Tibial artery (tissue), 4 donors: ENCODE results near the gene TES.
A peak's percentile ranks its signal among the peaks of the same experiment; 100 is the strongest.

Experiments
- DNase-seq, 2 donors: peaks; one replicate each; pipeline ENCODE4 v3.0.0-alpha.2; 2019
- H3K27ac ChIP-seq, 2 donors: fragments of 200-600 bp; sonication (generic) in 1 of 2; 1 replicate in 1 of 2; 2 replicates in 1 of 2; pipeline ENCODE4 v1.5.1; 2018 to 2019; ENCODE audit warnings: mild to moderate bottlenecking in 1 of 2
- H3K27me3 ChIP-seq, 2 donors: fragments of 200-600 bp; sonication (generic) in 1 of 2; one replicate each; pipeline versions ENCODE4 v1.5.1 to v1.6.0; 2016 to 2019
- H3K36me3 ChIP-seq, 3 donors: fragments of 200-600 bp; sonication (generic) in 2 of 3; one replicate each; pipeline ENCODE4 v1.5.1; 2016 to 2019; ENCODE audit warnings: mild to moderate bottlenecking in 2 of 3
- H3K4me1 ChIP-seq, 4 donors: fragments of 200-600 bp; sonication (generic) in 2 of 4; 1 replicate in 3 of 4; 2 replicates in 1 of 4; pipeline ENCODE4 v1.5.1; 2016 to 2019
- H3K4me3 ChIP-seq, 2 donors: fragments of 200-600 bp; sonication (generic) in 1 of 2; 1 replicate in 1 of 2; 2 replicates in 1 of 2; pipeline ENCODE4 v1.5.1; 2018 to 2019; ENCODE audit warnings: mild to moderate bottlenecking in 2 of 2
- H3K9me3 ChIP-seq, 3 donors: fragments of 200-600 bp; sonication (generic) in 1 of 3; one replicate each; pipeline ENCODE4 v1.5.1; 2016 to 2019
- intact Hi-C: fragments of 100-400 bp; cut with DNase I; formaldehyde crosslinking; loops from one replicate; pipeline ENCODE4 v1.15.0; 2023; ENCODE audit warnings: low total_unique reads
- TF ChIP-seq, protein P1 (sequence below), 2 experiments: fragments of 200-600 bp in 1 of 2; fragments of 450-650 bp in 1 of 2; IDR thresholded peaks; one replicate each; pipeline ENCODE4 v1.5.1; 2017 to 2019; ENCODE audit warnings: antibody characterized with exemption in 2 of 2, mild to moderate bottlenecking in 1 of 2, moderate library complexity in 1 of 2

Gene TES

DNA sequence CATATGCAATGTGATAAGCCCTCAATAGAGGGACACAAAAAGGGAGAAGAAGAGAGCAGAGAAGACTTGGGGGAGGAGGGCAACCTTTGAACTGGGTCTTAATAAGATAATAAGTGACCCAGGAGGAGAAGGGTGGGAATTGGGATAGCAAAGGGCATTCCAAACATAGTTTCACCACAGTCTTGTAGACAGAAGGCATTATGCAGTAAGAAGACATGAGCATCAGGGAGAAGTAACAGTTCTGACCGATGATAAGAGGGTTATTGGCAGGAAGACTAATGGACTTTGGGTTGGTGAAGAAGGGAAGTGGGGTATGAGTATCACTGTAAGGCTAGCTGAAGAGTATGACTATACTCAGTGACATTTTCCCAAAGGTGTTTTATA, 63.6 kb downstream of the TES start:
- intact Hi-C loops: loop anchor here (5.0 kb wide), 1 partner anchor 43 kb away; no protein-coding TSS in a partner anchor
- Histone ChIP-seq H3K27me3 (no peaks in the 10 kb centered on the region), H3K36me3 (no peaks in the 10 kb centered on the region), H3K27ac (peak overlapping the region in 1 of 2 donors; percentile 8), H3K9me3 (no peaks in the 10 kb centered on the region), H3K4me3 (no peak overlapping the region), H3K4me1 (peaks cover 0 to 62% (median 20%) of the 10 kb centered on the region in 4 donors)
- TF ChIP-seq, protein P1, sequence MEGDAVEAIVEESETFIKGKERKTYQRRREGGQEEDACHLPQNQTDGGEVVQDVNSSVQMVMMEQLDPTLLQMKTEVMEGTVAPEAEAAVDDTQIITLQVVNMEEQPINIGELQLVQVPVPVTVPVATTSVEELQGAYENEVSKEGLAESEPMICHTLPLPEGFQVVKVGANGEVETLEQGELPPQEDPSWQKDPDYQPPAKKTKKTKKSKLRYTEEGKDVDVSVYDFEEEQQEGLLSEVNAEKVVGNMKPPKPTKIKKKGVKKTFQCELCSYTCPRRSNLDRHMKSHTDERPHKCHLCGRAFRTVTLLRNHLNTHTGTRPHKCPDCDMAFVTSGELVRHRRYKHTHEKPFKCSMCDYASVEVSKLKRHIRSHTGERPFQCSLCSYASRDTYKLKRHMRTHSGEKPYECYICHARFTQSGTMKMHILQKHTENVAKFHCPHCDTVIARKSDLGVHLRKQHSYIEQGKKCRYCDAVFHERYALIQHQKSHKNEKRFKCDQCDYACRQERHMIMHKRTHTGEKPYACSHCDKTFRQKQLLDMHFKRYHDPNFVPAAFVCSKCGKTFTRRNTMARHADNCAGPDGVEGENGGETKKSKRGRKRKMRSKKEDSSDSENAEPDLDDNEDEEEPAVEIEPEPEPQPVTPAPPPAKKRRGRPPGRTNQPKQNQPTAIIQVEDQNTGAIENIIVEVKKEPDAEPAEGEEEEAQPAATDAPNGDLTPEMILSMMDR (IDR thresholded peaks at IDR 0.05): no peak
- no peak for DNase-seq

DNA sequence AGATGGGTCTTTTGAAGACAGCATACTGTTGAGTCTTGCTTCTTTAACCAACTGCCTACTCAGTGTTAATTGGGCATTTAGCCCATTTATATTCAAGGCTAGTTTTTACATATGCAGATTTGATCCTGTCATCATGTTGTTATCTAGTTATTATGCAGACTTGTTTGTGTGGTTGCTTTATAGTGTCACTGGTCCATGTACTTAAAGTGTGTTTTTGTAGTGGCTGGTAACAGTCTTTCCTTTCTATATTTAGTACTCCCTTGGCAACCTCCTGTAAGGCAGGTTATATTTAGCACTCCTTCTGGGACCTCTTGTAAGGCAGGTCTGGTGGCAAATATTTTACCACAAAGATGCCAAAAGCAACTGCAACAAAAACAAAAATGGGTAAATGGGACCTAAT, 66.7 kb downstream of the TES start:
- intact Hi-C loops: no loop called here
- H3K27ac ChIP-seq: peak overlapping the region; percentile 43 to 49

DNA sequence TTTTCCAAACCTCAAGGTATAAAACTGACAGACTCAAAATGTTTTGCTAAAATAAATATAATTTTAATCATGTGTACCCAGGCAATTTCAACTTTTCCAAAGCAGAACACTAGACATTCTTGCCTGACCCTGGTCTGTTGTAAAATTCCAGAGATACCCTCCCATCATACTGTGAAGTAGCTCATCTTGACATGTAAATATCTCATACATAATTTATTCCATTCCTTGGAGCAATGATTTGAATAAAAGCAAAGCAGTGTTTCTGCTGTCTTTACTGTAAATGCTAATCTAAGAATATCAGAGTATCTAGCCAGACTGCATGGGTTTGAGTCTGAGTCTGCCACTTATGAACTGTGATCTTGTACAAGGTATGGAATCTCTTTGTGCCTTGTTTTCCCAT, 68.9 kb downstream of the TES start:
- Histone ChIP-seq H3K9me3 (no peaks in the 10 kb centered on the region), H3K4me1 (peaks cover 0 to 34% (median 4%) of the 10 kb centered on the region in 4 donors), H3K36me3 (no peaks in the 10 kb centered on the region), H3K27ac (no peak overlapping the region), H3K4me3 (no peak overlapping the region), H3K27me3 (no peaks in the 10 kb centered on the region)
- TF ChIP-seq, protein P1 (IDR thresholded peaks at IDR 0.05): no peak
- intact Hi-C loops: no loop called here
- no peak for DNase-seq

More for the DNA sequence above, 66.7 kb downstream of the TES start:
- DNase-seq: no peak
- H3K4me1 ChIP-seq: peaks cover 0 to 33% (median 8%) of the 10 kb centered on the region in 4 donors
- H3K36me3 ChIP-seq: no peaks in the 10 kb centered on the region
- TF ChIP-seq, protein P1 (IDR thresholded peaks at IDR 0.05): no peak
- H3K9me3 ChIP-seq: no peaks in the 10 kb centered on the region
- H3K4me3 ChIP-seq: no peak overlapping the region
- H3K27me3 ChIP-seq: no peaks in the 10 kb centered on the region

DNA sequence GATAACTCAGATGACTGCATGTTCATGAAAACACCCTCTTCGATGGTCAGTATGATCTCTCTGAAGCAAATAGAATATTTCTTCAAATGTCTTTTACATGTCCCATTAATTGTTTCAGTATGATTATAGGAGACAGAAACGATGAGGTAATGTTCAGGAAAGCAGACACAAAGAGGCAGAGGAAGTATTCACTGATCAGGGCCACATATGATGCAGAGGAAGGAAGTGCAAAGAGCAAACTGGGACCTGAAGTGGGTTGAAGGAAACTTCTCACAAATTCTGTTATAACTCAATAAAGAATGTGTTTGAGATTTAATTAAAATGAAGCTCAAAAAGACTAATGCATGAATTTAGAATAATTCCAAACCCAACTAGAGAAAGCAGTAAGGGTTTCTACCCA, 70.5 kb downstream of the TES start:
- intact Hi-C loops: no loop called here
- H3K27me3 ChIP-seq: no peaks in the 10 kb centered on the region
- no peak for DNase-seq
- H3K4me1 ChIP-seq: peaks cover 0 to 39% (median 5%) of the 10 kb centered on the region in 4 donors
- TF ChIP-seq, protein P1 (IDR thresholded peaks at IDR 0.05): no peak
- no peaks in the 10 kb centered on the region for H3K9me3 ChIP-seq
- no peak overlapping the region for H3K27ac ChIP-seq
- no peak overlapping the region for H3K4me3 ChIP-seq
- H3K36me3 ChIP-seq: no peaks in the 10 kb centered on the region

DNA sequence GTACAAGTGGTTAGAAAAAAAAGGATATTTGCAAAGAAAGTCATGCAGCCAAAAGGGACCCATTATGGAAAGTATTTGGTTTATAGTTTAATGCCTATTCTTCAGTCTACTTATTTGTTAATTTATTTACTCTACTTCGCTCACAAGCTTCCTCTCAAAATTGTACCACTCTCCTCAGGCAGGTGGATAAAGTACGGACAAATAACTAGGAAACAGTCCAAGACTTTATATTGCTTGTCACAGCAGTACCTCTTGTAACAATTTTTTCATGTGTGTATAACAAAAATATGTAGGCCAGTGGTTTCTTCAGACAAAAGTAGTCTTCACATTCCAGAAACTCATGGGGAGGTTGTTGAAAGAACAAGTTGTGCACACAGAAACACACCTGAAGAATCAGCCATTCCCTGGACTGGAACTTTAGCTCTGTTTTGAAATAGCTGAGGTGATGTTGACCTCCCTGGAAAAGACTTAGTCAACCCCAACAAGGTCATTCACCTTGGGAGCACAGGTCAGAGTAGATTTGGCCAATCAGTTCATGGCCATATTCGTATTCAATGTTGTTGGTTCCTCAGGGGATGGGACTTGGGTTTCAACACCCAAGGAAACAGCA, 73.4 kb downstream of the TES start:
- Histone ChIP-seq H3K9me3 (no peaks in the 10 kb centered on the region), H3K4me3 (no peak overlapping the region)
- TF ChIP-seq, protein P1 (IDR thresholded peaks at IDR 0.05): no peak

More for the DNA sequence above, 73.4 kb downstream of the TES start:
- H3K4me1 ChIP-seq: peaks cover 0 to 28% (median 4%) of the 10 kb centered on the region in 4 donors
- peak overlapping the region in 1 of 2 donors; percentile 11 for H3K27ac ChIP-seq
- no peak for DNase-seq
- no peaks in the 10 kb centered on the region for H3K36me3 ChIP-seq
- intact Hi-C loops: no loop called here
- no peaks in the 10 kb centered on the region for H3K27me3 ChIP-seq
